IMR-90 (cell line): Measurements from ENCODE around the gene ADAMTS16. TPM values are rescaled to one million over a fixed set of nuclear protein-coding genes. Genes with fewer than 3 reads are reported as not detected.

Experiments
- ATAC-seq: fragments of 200-7000 bp; cut with Tn5 transposase; 2 replicates; pipeline ENCODE4 v1.9.1; 2020; ENCODE audit warnings: low read depth, mild to moderate bottlenecking, moderate library complexity
- BruUV-seq: library from RNA; stranded (reverse); fragments of 400-500 nt; replicated peaks from 2 replicates; lab custom pipeline; 2021; lab: Mats Ljungman, UMichigan
- CTCF ChIA-PET: fragments of 300-600 bp; formaldehyde crosslinking; extraction: SDS; loops from one replicate; lab custom pipeline; 2021; ENCODE audit warnings: antibody characterized with exemption; lab: Yijun Ruan, JAX
- POLR2A ChIA-PET: fragments of 300-600 bp; sonication (Branson Sonifier 250); formaldehyde crosslinking; loops from one replicate; lab custom pipeline; 2022; ENCODE audit warnings: antibody characterized with exemption; ENCODE audit not compliant: unreplicated experiment; lab: Charles Lee
- DNase-seq: peaks from one replicate; pipeline ENCODE4 v3.0.0; 2013
- H2AFZ ChIP-seq: replicated peaks from 2 replicates; pipeline ENCODE3; 2013; ENCODE audit warnings: low read length, mild to moderate bottlenecking; ENCODE audit not compliant: poor library complexity
- H2AK5ac ChIP-seq: 2 replicates; pipeline ENCODE4 v1.6.1; 2013; ENCODE audit warnings: low read depth, low read length, inconsistent platforms
- H2AK9ac ChIP-seq: replicated peaks from 2 replicates; pipeline ENCODE3; 2013; ENCODE audit warnings: mild to moderate bottlenecking, low read depth, low read length, moderate library complexity; ENCODE audit not compliant: poor library complexity
- H2BK120ac ChIP-seq: 2 replicates; pipeline ENCODE4 v1.6.1; 2013; ENCODE audit warnings: low read depth, low read length, inconsistent platforms
- H2BK15ac ChIP-seq: 3 replicates; pipeline ENCODE4 v1.6.1; 2013; ENCODE audit warnings: low read depth, low read length, inconsistent platforms
- H2BK20ac ChIP-seq: 2 replicates; pipeline ENCODE4 v1.6.1; 2013; ENCODE audit warnings: low read depth, mild to moderate bottlenecking, inconsistent platforms, low read length, moderate library complexity
- H2BK5ac ChIP-seq: 2 replicates; pipeline ENCODE4 v1.6.1; 2013; ENCODE audit warnings: mild to moderate bottlenecking, low read depth, low read length, inconsistent platforms; ENCODE audit not compliant: poor library complexity, severe bottlenecking
- H3K14ac ChIP-seq: replicated peaks from 2 replicates; pipeline ENCODE4 v1.6.1; 2013; ENCODE audit warnings: low read depth, low read length, inconsistent platforms
- H3K18ac ChIP-seq: 2 replicates; pipeline ENCODE4 v1.6.1; 2013; ENCODE audit warnings: low read depth, low read length, control low read depth
- H3K23ac ChIP-seq: 2 replicates; pipeline ENCODE4 v1.6.1; 2013; ENCODE audit warnings: low read depth, low read length, inconsistent platforms
- H3K27ac ChIP-seq: 2 replicates; pipeline ENCODE4 v1.5.1; 2013; ENCODE audit warnings: mild to moderate bottlenecking, control low read depth, low read length; ENCODE audit not compliant: insufficient read depth
- H3K27me3 ChIP-seq: 2 replicates; pipeline ENCODE4 v1.6.1; 2013; ENCODE audit warnings: low read length; ENCODE audit not compliant: control insufficient read depth, insufficient read depth
- H3K36me3 ChIP-seq: 2 replicates; pipeline ENCODE4 v1.6.1; 2013; ENCODE audit warnings: low read length, mixed read lengths; ENCODE audit not compliant: control insufficient read depth, insufficient read depth
- H3K4ac ChIP-seq: 2 replicates; pipeline ENCODE4 v1.6.1; 2013; ENCODE audit warnings: low read depth, low read length, inconsistent platforms
- H3K4me1 ChIP-seq: 2 replicates; pipeline ENCODE4 v1.6.1; 2013; ENCODE audit warnings: low read length, mixed read lengths; ENCODE audit not compliant: control insufficient read depth, insufficient read depth
- H3K4me2 ChIP-seq: 2 replicates; pipeline ENCODE4 v1.6.1; 2013; ENCODE audit warnings: low read depth, mild to moderate bottlenecking, control low read depth, low read length, moderate library complexity
- H3K4me3 ChIP-seq: 2 replicates; pipeline ENCODE4 v1.5.1; 2013; ENCODE audit warnings: low read depth, mild to moderate bottlenecking, control low read depth, low read length, moderate library complexity; ENCODE audit not compliant: insufficient read depth
- H3K56ac ChIP-seq: 2 replicates; pipeline ENCODE4 v1.6.1; 2013; ENCODE audit warnings: low read length, inconsistent platforms; ENCODE audit not compliant: insufficient read depth; ENCODE audit errors: extremely low read depth
- H3K79me1 ChIP-seq, 2 experiments: 2 replicates each; pipeline ENCODE4 v1.6.1; 2013; ENCODE audit warnings: low read length in 2 of 2, inconsistent platforms in 1 of 2, low read depth in 1 of 2
- H3K9ac ChIP-seq: 2 replicates; pipeline ENCODE4 v1.6.1; 2013; ENCODE audit warnings: low read depth, low read length, control low read depth
- H3K9me1 ChIP-seq: 2 replicates; pipeline ENCODE4 v1.6.1; 2013; ENCODE audit warnings: low read length, inconsistent platforms; ENCODE audit not compliant: insufficient read depth
- H3K9me3 ChIP-seq: 2 replicates; pipeline ENCODE4 v1.6.1; 2013; ENCODE audit warnings: low read length; ENCODE audit not compliant: control insufficient read depth, insufficient read depth
- H4K20me1 ChIP-seq: 2 replicates; pipeline ENCODE4 v1.6.1; 2013; ENCODE audit warnings: low read length, inconsistent platforms; ENCODE audit not compliant: insufficient read depth
- H4K5ac ChIP-seq: 2 replicates; pipeline ENCODE4 v1.6.1; 2013; ENCODE audit warnings: mild to moderate bottlenecking, low read depth, low read length, control low read depth
- H4K8ac ChIP-seq, 2 experiments: 2 replicates each; pipeline ENCODE4 v1.6.1; 2013; ENCODE audit warnings: low read depth in 2 of 2, low read length in 2 of 2, control low read depth in 1 of 2, inconsistent platforms in 1 of 2
- H4K91ac ChIP-seq: 2 replicates; pipeline ENCODE4 v1.6.1; 2013; ENCODE audit warnings: low read depth, low read length, inconsistent platforms; ENCODE audit not compliant: insufficient read depth
- BHLHE40 ChIP-seq: fragments of 150-350 bp; IDR thresholded peaks from 2 replicates; pipeline ENCODE4 v1.6.1; 2016; ENCODE audit warnings: mild to moderate bottlenecking, low read depth, low read length
- CHD1 ChIP-seq: IDR thresholded peaks from 2 replicates; pipeline ENCODE4 v1.6.1; 2012; ENCODE audit warnings: low read depth, low read length, improper control_type of control experiment
- CTCF ChIP-seq: conservative IDR thresholded peaks from 2 replicates; pipeline ENCODE4 v1.5.1; 2012; ENCODE audit warnings: mild to moderate bottlenecking, low read depth, low read length, improper control_type of control experiment
- ELK1 ChIP-seq: fragments of 150-350 bp; IDR thresholded peaks from 2 replicates; pipeline ENCODE4 v1.6.1; 2016; ENCODE audit warnings: low read depth, mild to moderate bottlenecking, low read length, moderate library complexity, borderline replicate concordance
- MAFK ChIP-seq: IDR thresholded peaks from 2 replicates; pipeline ENCODE4 v1.6.1; 2012; ENCODE audit warnings: low read depth, low read length, improper control_type of control experiment
- MXI1 ChIP-seq: IDR thresholded peaks from 2 replicates; pipeline ENCODE4 v1.6.1; 2012; ENCODE audit warnings: low read depth, mild to moderate bottlenecking, low read length, moderate library complexity, borderline replicate concordance
- NFE2L2 ChIP-seq: fragments of 150-350 bp; IDR thresholded peaks from 2 replicates; pipeline ENCODE4 v1.6.1; 2016; ENCODE audit warnings: low read depth, mild to moderate bottlenecking, low read length
- POLR2A ChIP-seq: IDR thresholded peaks from 2 replicates; pipeline ENCODE4 v1.6.1; 2012; ENCODE audit warnings: mild to moderate bottlenecking, low read depth, low read length
- RAD21 ChIP-seq: IDR thresholded peaks from 2 replicates; pipeline ENCODE4 v1.6.1; 2012; ENCODE audit warnings: low read length, improper control_type of control experiment
- RCOR1 ChIP-seq: IDR thresholded peaks from 2 replicates; pipeline ENCODE4 v1.6.1; 2012; ENCODE audit warnings: mild to moderate bottlenecking, low read length, improper control_type of control experiment; ENCODE audit not compliant: insufficient replicate concordance
- RFX5 ChIP-seq: IDR thresholded peaks from 2 replicates; pipeline ENCODE4 v1.8.0; 2012; ENCODE audit warnings: low read depth, mild to moderate bottlenecking, low read length, moderate library complexity
- SMC3 ChIP-seq: fragments of 150-350 bp; IDR thresholded peaks from 2 replicates; pipeline ENCODE4 v1.6.1; 2016; ENCODE audit warnings: low read depth, mild to moderate bottlenecking, antibody characterized with exemption, low read length, moderate library complexity
- WGBS, 2 experiments: methylation state at CpG; one replicate each; pipeline versions ENCODE4 v1.1.5 to v1.1.7; 2013; ENCODE audit warnings: missing lambda C conversion rate in 2 of 2; ENCODE audit not compliant: insufficient read length in 1 of 2; ENCODE audit errors: extremely low coverage in 2 of 2; 5-methylcytosine and 5-hydroxymethylcytosine counted together
- dilution Hi-C: fragments of 300-500 bp; cut with HindIII; formaldehyde crosslinking; loops from one replicate; pipeline ENCODE4 v1.14.3; 2018; ENCODE audit warnings: low sequenced_read_pairs; ENCODE audit not compliant: unreplicated experiment
- in situ Hi-C: fragments of 300-500 bp; cut with MboI; formaldehyde crosslinking; loops from 3 replicates; pipeline ENCODE4 v1.14.3; 2019; ENCODE audit warnings: low sequenced_read_pairs, inconsistent platforms, mixed read lengths
- intact Hi-C: fragments of 100-400 bp; cut with micrococcal nuclease; formaldehyde crosslinking; loops from 2 replicates; pipeline ENCODE4 v1.10.0; 2022
- polyA plus RNA-seq, 3 experiments: library from polyadenylated mRNA; depleted of rRNA; stranded (reverse); fragments of >200 nt; gene quantifications; 2 replicates each; pipeline ENCODE4 v1.2.3, GENCODE V29; 2012; ENCODE audit warnings: low replicate concordance in 1 of 3
- total RNA-seq: library from RNA; depleted of rRNA; stranded (reverse); fragments of >200 nt; gene quantifications from 2 replicates; pipeline ENCODE4 v1.2.3, GENCODE V29; 2012

The ADAMTS16 gene
- total and polyA plus RNA-seq, 2 of the 4 experiments (the other 2 are of a cell fraction), result 0.09 to 0.18 TPM

GRCh38 chr5:5178136-5178535 is 38.0 kb downstream of the ADAMTS16 start:
- no peak overlapping the region for H2BK120ac ChIP-seq
- in situ Hi-C loops (no loop called here), dilution Hi-C loops (no loop called here), intact Hi-C loops (no loop called here)
- H4K5ac ChIP-seq, result no peak overlapping the region
- H2BK15ac ChIP-seq, result no peak overlapping the region
- H3K9me3 ChIP-seq, result peaks cover 17% of the 10 kb centered on the region
- ChIA-PET POLR2A (no interaction called here), CTCF (no interaction called here)
- H3K4me1 ChIP-seq, result no peaks in the 10 kb centered on the region
- H3K14ac ChIP-seq, result no peak overlapping the region
- no peak overlapping the region for H2AK9ac ChIP-seq
- DNase-seq (no peak), ATAC-seq (no peak)
- no peak overlapping the region for H3K4me3 ChIP-seq
- no peaks in the 10 kb centered on the region for H3K79me1 ChIP-seq
- no peak overlapping the region for H2BK5ac ChIP-seq
- no peak overlapping the region for H4K91ac ChIP-seq
- H4K8ac ChIP-seq, result no peak overlapping the region
- H3K4ac ChIP-seq, result no peak overlapping the region
- H2AFZ ChIP-seq, result no peak overlapping the region
- H3K9ac ChIP-seq, result no peak overlapping the region
- H3K4me2 ChIP-seq, result no peak overlapping the region
- no peak overlapping the region for H2BK20ac ChIP-seq
- H4K20me1 ChIP-seq, result no peaks in the 10 kb centered on the region
- H3K27me3 ChIP-seq, result no peaks in the 10 kb centered on the region
- no peak overlapping the region for H3K23ac ChIP-seq
- H3K56ac ChIP-seq, result no peak overlapping the region
- BruUV-seq, result no TSS peak
- H3K27ac ChIP-seq, result no peak overlapping the region
- WGBS, 2 experiments, result 100% methylated on average over 1 of the region's 4 CpGs; no CpG with 5 or more reads in 1 of the 2 experiments
- H2AK5ac ChIP-seq, result no peak overlapping the region
- no peak overlapping the region for H3K18ac ChIP-seq
- no peaks in the 10 kb centered on the region for H3K9me1 ChIP-seq
- no peaks in the 10 kb centered on the region for H3K36me3 ChIP-seq
- TF ChIP-seq BHLHE40 (no peak), MXI1 (no peak), CHD1 (no peak), MAFK (no peak), NFE2L2 (no peak), POLR2A (no peak), ELK1 (no peak), SMC3 (no peak), RCOR1 (no peak), CTCF (no peak), RAD21 (no peak), RFX5 (no peak)
